ENCODE measurements around the gene CCT6A. TPM values are rescaled to one million over a fixed set of nuclear protein-coding genes. Genes with fewer than 3 reads are reported as not detected.
"Not testable (repeated sequence)": the region's sequence is repeated elsewhere in the genome, so short reads cannot be mapped to it uniquely, and the experiment has no call there.

CCT6A gene, protein sequence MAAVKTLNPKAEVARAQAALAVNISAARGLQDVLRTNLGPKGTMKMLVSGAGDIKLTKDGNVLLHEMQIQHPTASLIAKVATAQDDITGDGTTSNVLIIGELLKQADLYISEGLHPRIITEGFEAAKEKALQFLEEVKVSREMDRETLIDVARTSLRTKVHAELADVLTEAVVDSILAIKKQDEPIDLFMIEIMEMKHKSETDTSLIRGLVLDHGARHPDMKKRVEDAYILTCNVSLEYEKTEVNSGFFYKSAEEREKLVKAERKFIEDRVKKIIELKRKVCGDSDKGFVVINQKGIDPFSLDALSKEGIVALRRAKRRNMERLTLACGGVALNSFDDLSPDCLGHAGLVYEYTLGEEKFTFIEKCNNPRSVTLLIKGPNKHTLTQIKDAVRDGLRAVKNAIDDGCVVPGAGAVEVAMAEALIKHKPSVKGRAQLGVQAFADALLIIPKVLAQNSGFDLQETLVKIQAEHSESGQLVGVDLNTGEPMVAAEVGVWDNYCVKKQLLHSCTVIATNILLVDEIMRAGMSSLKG
- 171 and 236 TPM in 2 replicates for total RNA-seq

DNA sequence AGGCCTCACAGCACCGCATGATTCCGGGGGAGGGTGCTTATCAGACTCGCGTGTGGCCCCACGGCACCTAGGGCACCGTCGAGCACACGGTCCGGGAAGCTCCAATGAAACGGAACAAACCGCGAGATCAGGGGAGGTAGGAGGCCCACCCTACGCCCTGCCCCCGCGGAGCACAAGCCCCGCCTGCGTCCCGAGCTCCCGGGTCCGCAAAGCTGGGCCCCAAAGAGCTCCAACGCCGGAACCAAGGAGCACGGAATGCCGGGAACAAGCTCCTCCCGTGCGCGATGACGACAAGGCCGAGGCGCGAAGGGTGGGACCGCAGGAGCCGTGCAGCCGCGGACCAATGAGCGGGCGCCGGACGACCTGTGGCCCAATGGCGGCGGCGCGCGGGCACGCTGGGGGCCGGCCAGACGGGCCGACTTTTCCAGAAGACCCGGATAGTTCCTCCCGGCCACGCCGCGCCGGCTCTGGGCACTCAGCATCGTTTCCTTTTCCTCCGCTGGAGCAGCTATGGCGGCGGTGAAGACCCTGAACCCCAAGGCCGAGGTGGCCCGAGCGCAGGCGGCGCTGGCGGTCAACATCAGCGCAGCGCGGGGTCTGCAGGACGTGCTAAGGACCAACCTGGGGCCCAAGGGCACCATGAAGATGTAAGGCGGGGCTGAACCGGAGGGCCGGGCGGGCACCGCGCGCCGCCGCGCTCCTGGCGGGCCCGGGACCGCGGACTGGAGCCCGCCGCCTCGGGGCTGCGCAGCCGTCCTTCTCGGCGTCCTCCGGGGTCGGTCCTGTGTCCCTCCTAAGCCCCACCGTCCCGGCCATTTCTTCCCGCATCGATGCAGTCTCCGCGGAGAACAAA is at the start of gene CCT6A, which contains the start of gene PSPH:
Gene CCT6A, plus strand, starts transcription at position 427 of the 853 bp plus-strand sequence. Its CDS starts 84 bp downstream, at position 511.
Gene PSPH, minus strand, starts transcription at position 106 of the 853 bp plus-strand sequence. CDS start 30,232 bp downstream, outside the sequence.
- Histone ChIP-seq H3K36me3 (ENCODE audit: control insufficient read depth, insufficient read depth, low read length) (no peaks in the 10 kb centered on the region), H3K27me3 (ENCODE audit: control insufficient read depth, insufficient read depth, low read length) (no peaks in the 10 kb centered on the region), H3K4me3 (ENCODE audit: low read depth, low read length) (peak within 1 kb of the TSS; percentile 98)
- TF ChIP-seq CTCF (IDR thresholded peaks at IDR 0.05; ENCODE audit: insufficient read depth, low read length, poor library complexity, severe bottlenecking), result no peak
- DNase-seq (ENCODE audit: low read depth), result peak; percentile 92

- no peak for TF ChIP-seq CTCF (IDR thresholded peaks at IDR 0.05; ENCODE audit: insufficient read depth, low read length, poor library complexity, severe bottlenecking)
- Histone ChIP-seq H3K36me3 (ENCODE audit: control insufficient read depth, insufficient read depth, low read length) (no peaks in the 10 kb centered on the region), H3K4me3 (ENCODE audit: low read depth, low read length) (no peak overlapping the region), H3K27me3 (ENCODE audit: control insufficient read depth, insufficient read depth, low read length) (no peaks in the 10 kb centered on the region)
- DNase-seq (ENCODE audit: low read depth), result no peak
These were observed 47.8 kb upstream of the CCT6A start for GRCh38 chr7:56003749-56004148.

DNA sequence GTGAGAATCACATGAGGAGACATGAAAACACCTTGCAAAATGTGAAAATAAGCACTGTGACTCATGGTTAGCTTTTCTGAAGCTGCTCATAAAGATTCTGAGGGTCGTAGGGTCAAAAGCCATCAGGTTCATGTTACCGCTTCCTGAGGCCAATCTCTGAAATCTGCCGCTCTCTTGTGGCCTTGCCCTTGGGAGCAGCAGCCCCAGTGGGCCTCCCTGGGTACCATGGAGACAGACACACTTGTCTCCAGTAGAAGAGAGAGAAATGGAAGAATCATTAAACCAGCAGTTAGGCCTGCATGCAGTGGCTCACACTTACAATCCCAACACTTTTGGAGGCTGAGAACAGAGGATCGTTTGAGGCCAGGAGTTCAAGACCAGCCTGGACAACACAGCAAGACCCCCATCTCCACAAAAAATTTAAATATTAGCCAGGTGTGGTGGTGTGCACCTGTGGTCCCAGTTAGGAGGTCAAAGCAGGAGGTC is 44.4 kb upstream of the CCT6A start:
- no peaks in the 10 kb centered on the region for H3K36me3 ChIP-seq (ENCODE audit: control insufficient read depth, insufficient read depth, low read length)
- no peaks in the 10 kb centered on the region for H3K27me3 ChIP-seq (ENCODE audit: control insufficient read depth, insufficient read depth, low read length)
- no peak for TF ChIP-seq CTCF (IDR thresholded peaks at IDR 0.05; ENCODE audit: insufficient read depth, low read length, poor library complexity, severe bottlenecking)
- no peak overlapping the region for H3K4me3 ChIP-seq (ENCODE audit: low read depth, low read length)
- no peak for DNase-seq (ENCODE audit: low read depth)

- DNase-seq (ENCODE audit: low read depth), result no peak
- H3K27me3 ChIP-seq (ENCODE audit: control insufficient read depth, insufficient read depth, low read length), result no peaks in the 10 kb centered on the region
- H3K36me3 ChIP-seq (ENCODE audit: control insufficient read depth, insufficient read depth, low read length), result no peaks in the 10 kb centered on the region
- TF ChIP-seq CTCF (IDR thresholded peaks at IDR 0.05; ENCODE audit: insufficient read depth, low read length, poor library complexity, severe bottlenecking), result no peak
- no peak overlapping the region for H3K4me3 ChIP-seq (ENCODE audit: low read depth, low read length)
These were observed 43.7 kb upstream of the CCT6A start for GRCh38 chr7:56007891-56008290.

- Histone ChIP-seq H3K27me3 (ENCODE audit: control insufficient read depth, insufficient read depth, low read length) (no peaks in the 10 kb centered on the region), H3K36me3 (ENCODE audit: control insufficient read depth, insufficient read depth, low read length) (no peaks in the 10 kb centered on the region), H3K4me3 (ENCODE audit: low read depth, low read length) (no peak overlapping the region)
- no peak for TF ChIP-seq CTCF (IDR thresholded peaks at IDR 0.05; ENCODE audit: insufficient read depth, low read length, poor library complexity, severe bottlenecking)
- no peak for DNase-seq (ENCODE audit: low read depth)
These were observed 41.9 kb upstream of the CCT6A start for GRCh38 chr7:56009695-56010094.

- H3K27me3 ChIP-seq (ENCODE audit: control insufficient read depth, insufficient read depth, low read length); DNase-seq (ENCODE audit: low read depth); H3K36me3 ChIP-seq (ENCODE audit: control insufficient read depth, insufficient read depth, low read length); H3K4me3 ChIP-seq (ENCODE audit: low read depth, low read length): not testable (repeated sequence)
These were observed 34.5 kb upstream of the CCT6A start for GRCh38 chr7:56017015-56017414.
